Measurements from ENCODE around the gene MICAL3.

DNA sequence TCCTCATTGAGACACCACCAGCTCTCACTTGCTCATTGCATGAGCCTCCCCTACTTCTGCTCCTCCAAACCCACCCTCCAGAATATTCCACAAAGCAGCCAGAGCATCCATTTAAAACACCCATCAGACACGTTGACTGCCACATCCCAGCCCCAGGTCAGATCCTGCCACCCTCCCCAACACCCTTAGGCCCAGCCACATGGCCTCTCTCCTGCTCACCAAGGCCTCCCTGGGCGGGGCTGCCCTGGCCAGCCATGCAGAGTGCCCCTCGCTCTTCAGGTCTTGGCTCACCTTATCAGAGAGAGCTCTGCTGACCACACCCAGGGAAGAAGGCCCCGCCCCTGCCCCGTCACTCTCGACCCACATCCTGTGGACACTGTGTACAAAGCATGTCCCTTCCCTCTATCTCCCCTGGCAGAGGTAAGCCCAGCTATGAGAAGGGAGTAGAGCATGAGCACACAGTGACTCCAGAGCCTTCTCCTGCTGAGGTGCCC is 106.8 kb downstream of the MICAL3 start:
- TF ChIP-seq TAF1 (IDR thresholded peaks at IDR 0.05; ENCODE audit: low read depth, low read length) (no peak), SIX5 (IDR thresholded peaks at IDR 0.05; ENCODE audit: low read depth, low read length) (no peak), CEBPB (IDR thresholded peaks at IDR 0.05; ENCODE audit: low read depth, low read length) (no peak), POLR2AphosphoS5 (IDR thresholded peaks at IDR 0.05; ENCODE audit: low read depth, low read length) (no peak), TAF7 (optimal IDR thresholded peaks at IDR 0.05; ENCODE audit: borderline replicate concordance, low read depth, low read length) (no peak), RBBP5 (IDR thresholded peaks at IDR 0.05; ENCODE audit: borderline replicate concordance, low read depth, low read length) (no peak), EZH2 (IDR thresholded peaks at IDR 0.05; ENCODE audit: low read depth, low read length, severe bottlenecking) (no peak), TBP (IDR thresholded peaks at IDR 0.05; ENCODE audit: low read depth, low read length) (no peak)
- TF ChIP-seq, protein P1, sequence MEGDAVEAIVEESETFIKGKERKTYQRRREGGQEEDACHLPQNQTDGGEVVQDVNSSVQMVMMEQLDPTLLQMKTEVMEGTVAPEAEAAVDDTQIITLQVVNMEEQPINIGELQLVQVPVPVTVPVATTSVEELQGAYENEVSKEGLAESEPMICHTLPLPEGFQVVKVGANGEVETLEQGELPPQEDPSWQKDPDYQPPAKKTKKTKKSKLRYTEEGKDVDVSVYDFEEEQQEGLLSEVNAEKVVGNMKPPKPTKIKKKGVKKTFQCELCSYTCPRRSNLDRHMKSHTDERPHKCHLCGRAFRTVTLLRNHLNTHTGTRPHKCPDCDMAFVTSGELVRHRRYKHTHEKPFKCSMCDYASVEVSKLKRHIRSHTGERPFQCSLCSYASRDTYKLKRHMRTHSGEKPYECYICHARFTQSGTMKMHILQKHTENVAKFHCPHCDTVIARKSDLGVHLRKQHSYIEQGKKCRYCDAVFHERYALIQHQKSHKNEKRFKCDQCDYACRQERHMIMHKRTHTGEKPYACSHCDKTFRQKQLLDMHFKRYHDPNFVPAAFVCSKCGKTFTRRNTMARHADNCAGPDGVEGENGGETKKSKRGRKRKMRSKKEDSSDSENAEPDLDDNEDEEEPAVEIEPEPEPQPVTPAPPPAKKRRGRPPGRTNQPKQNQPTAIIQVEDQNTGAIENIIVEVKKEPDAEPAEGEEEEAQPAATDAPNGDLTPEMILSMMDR (IDR thresholded peaks at IDR 0.05; ENCODE audit: control extremely low read depth in 1 of 3, insufficient read depth in 1 of 3, low read depth in 1 of 3, low read length in 3 of 3), result no peak
- TF ChIP-seq, protein P2, sequence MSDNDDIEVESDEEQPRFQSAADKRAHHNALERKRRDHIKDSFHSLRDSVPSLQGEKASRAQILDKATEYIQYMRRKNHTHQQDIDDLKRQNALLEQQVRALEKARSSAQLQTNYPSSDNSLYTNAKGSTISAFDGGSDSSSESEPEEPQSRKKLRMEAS (IDR thresholded peaks at IDR 0.05), result no peak
